Cerebellar nuclear complex (tissue), 1 donor: ENCODE data around the gene PRKN.

Source experiments
- DNase-seq, 2 experiments: peaks; one replicate each; lab custom pipeline; 2025; lab: John Stamatoyannopoulos, UW

PRKN gene

GRCh38 chr6:162313922-162314660 lies 413.5 kb downstream of the PRKN start:
- no peak for DNase-seq

- DNase-seq = no peak
Measured at GRCh38 chr6:162307865-162308264, 419.7 kb downstream of the PRKN start.

GRCh38 chr6:162306616-162307015 lies 420.9 kb downstream of the PRKN start:
- DNase-seq = no peak

GRCh38 chr6:162301128-162301527 lies 426.4 kb downstream of the PRKN start:
- DNase-seq = no peak

- DNase-seq = no peak
Measured at GRCh38 chr6:162294029-162294428, 433.5 kb downstream of the PRKN start.

GRCh38 chr6:162292915-162293314 lies 434.7 kb downstream of the PRKN start:
- no peak for DNase-seq

GRCh38 chr6:162290846-162291465 lies 436.6 kb downstream of the PRKN start:
- no peak for DNase-seq

- no peak for DNase-seq
Measured at GRCh38 chr6:162289972-162290371, 437.6 kb downstream of the PRKN start.

GRCh38 chr6:162273986-162274385 lies 453.6 kb downstream of the PRKN start:
- DNase-seq = no peak

- no peak for DNase-seq
Measured at GRCh38 chr6:162271922-162272321, 455.6 kb downstream of the PRKN start.

- no peak for DNase-seq
Measured at GRCh38 chr6:162270966-162271365, 456.6 kb downstream of the PRKN start.

- DNase-seq = no peak
Measured at GRCh38 chr6:162267641-162268040, 459.9 kb downstream of the PRKN start.

GRCh38 chr6:162267126-162267525 lies 460.4 kb downstream of the PRKN start:
- DNase-seq = no peak

- DNase-seq = no peak
Measured at GRCh38 chr6:162264581-162264980, 463.0 kb downstream of the PRKN start.

GRCh38 chr6:162262466-162263196 lies 464.9 kb downstream of the PRKN start:
- DNase-seq = no peak

GRCh38 chr6:162261598-162261997 lies 466.0 kb downstream of the PRKN start:
- DNase-seq = no peak

- no peak for DNase-seq
Measured at GRCh38 chr6:162260027-162260426, 467.5 kb downstream of the PRKN start.

- DNase-seq = no peak
Measured at GRCh38 chr6:162258647-162259046, 468.9 kb downstream of the PRKN start.

- no peak for DNase-seq
Measured at GRCh38 chr6:162256361-162256760, 471.2 kb downstream of the PRKN start.

- DNase-seq = no peak
Measured at GRCh38 chr6:162251257-162251656, 476.3 kb downstream of the PRKN start.

GRCh38 chr6:162249907-162250642 lies 477.5 kb downstream of the PRKN start:
- DNase-seq = no peak

- no peak for DNase-seq
Measured at GRCh38 chr6:162245830-162246420, 481.6 kb downstream of the PRKN start.
